Stimulated activated CD4-positive, alpha-beta T cell treated with anti-CD3 and anti-CD28 coated beads, Interleukin-2, amount 100 ng/mL, for 4 hours (primary cell): ENCODE results near the gene VEGFC.

ENCODE experiments used
- DNase-seq: peaks from one replicate; pipeline ENCODE4 v3.0.0-alpha.2; 2020; ENCODE audit warnings: low read depth

The VEGFC gene, protein sequence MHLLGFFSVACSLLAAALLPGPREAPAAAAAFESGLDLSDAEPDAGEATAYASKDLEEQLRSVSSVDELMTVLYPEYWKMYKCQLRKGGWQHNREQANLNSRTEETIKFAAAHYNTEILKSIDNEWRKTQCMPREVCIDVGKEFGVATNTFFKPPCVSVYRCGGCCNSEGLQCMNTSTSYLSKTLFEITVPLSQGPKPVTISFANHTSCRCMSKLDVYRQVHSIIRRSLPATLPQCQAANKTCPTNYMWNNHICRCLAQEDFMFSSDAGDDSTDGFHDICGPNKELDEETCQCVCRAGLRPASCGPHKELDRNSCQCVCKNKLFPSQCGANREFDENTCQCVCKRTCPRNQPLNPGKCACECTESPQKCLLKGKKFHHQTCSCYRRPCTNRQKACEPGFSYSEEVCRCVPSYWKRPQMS

DNA sequence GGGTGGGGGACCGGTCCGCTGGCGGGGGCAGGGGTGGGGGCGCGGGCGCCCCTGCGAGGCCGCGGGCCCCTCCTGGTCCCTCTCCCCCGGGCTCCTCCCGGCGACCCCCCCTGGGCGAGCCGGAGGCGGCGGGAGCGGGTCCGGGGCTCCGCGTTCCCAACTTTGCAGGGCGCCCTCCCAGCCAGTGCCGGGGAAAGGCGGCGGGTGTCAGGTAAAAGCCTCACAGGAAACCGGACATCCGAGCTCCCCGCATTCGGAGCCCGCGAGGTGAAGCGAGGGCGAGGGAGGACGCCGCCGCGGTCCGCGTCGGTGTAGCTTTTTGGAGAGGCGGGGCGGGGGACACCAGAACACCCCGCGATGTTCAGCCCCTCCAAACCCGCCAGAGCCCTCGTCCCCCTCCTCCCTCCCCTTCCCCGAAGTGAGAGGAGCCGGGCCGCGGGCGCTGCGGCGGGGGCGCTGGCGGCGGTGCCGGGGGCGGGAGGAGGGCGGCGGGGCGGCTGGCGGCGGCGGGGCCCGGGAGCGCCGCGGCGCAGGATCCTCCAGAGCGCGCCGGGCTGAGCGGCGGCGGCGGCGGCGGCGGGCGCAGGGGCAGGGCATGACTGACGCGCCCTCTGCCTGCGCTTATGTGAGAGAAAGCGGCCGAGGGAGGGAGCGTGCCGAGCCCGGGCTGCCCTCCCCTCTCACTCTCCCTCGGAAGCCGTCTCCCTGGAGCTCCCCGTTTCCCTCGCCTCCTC lies at the start of gene VEGFC:
Gene VEGFC, minus strand, starts transcription at position 597 of the 734 bp plus-strand sequence. CDS start 611 bp downstream, outside the sequence.
- no peak for DNase-seq

DNA sequence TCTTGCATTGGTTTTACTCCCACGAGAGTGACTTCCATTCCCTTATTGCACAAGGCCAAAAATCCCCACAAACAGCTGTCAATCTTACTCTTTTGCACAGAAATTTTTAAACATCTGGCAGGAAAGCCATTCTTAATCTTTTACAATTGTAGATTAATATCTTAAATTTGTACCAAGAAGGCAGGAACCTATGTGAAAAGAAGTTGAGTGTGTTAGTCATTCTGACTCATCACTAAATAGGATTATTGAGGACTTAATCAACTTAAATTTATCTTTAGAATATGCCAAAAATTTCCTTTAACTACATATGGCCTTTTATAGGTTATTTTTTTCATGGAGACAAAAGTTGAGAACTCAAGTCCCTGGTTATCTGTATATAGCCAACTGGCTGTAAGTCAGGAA lies 49.0 kb upstream of the VEGFC start:
- DNase-seq: no peak

DNA sequence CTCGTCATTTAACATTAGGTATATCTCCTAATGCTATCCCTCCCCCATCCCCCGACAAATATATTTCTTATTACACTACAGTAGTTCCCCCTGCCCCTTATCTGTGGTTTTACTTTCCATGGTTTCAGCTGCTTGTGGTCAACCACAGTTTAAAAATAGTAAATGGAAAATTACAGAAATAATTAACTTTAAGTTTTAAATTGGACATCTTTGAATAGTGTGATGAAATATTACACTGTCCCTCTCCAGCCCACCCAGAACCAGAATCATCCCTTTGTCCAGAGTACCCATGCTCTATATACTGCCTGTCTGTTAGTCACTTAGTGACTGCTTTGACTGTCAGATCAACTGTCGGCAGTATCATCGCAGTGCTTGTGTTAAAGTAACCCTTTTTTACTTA lies 47.4 kb upstream of the VEGFC start:
- no peak for DNase-seq

DNA sequence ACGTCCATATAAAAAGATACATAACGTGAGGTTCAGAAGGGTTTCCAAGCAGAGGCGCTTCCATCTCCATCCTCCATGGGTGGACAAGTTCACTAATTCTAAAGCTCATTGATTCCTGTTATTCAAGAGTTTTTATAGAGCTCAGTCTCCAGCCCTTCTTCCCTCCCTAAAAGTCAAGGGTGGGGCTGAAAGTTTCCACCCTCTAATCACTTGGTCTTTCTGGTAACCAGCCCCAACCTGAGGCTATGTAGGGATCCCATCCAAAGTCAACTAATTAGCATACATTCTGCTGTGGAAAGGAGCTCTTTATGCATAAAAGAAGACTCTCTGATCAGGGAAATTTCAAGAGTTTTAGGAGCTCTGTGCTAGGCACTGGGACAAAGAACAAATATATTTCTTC lies 46.9 kb upstream of the VEGFC start:
- no peak for DNase-seq

DNA sequence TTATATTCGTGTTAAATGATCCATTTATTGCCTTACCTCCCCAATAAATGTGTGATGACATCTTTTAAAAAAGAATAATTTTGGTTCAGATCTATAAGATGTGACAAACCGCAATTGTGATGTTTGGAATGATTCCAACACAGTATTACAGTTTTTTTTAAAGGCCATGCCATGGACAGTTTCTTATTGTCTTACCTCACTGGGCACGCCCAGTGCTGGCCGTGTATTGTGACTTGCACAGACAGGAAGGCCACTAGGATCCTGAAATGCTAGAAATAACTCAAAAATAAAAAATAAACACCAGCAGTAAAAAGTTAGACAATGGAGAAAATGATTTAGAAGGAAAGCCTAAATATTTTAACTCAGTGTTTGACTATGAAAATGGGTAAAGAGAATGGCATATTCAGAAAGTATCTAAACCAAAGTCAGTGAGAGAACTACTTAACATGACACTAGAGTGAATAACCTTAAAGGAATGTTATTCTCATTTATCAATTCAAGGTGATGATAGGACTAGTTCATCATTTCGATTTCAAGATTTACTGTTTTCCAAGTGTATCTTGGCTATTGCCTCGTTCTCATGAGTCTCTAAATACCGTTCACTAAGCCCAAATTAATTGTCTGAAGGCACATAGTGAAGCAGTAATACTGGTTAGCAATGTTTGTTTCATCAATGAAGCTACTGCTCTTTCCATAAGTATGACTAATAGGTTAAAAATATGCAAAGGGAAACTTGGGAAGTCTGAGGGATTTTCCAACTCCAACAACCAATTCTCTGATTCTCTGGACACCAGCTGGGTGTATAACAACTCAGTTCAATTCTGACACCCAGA lies 46.1 kb upstream of the VEGFC start:
- DNase-seq: no peak

DNA sequence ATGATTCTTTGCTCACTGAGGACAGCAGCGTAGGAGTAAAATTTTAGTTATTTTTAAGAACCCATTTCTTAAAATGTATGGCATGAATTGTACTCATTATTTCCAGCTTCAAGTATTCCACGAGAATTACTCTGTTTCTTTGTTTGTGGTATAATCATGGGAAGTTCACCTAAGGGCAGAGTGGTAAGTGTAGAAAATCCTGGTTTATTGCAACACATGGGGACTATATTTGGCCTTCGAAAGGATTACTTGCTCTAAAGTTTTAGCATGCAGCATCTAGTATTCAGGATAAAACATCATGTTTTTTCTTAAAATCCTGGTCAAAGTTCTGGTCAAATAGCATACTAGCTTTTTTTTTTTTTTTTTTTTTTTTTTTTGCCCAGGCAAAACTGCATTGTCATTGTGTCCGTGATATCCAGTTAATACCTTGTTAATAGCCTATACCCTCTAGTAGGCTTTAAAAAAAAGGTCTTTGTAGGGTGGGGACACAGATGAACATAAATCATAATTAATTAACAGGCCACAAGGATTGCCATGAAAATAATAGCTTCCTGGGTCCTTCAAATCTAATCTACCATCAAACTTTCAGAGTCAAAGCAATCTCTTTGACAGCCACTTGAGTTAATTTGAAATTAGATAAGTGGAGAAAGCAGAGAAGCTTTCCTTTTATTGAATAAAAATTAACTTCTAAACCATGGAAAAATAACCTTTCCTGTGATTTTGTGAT lies 44.6 kb upstream of the VEGFC start:
- no peak for DNase-seq

DNA sequence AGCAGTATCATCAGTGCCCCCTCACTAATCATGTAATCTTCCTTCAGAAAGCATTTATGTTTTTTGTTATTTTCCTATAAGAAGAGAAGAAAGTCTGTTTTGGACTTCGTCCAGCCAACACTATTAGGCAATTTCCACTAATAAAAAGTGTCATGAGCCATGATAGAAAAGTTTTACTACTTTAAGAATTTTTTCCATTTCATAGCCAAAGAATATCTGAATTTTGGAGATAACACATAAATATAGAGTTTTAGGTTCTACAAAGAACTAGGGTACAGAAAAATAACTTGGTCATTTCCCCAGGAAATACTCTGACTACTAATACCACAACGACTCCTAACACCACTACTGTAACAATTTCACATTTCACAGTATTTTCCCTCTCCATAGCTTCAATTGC lies 41.8 kb upstream of the VEGFC start:
- DNase-seq: no peak

DNA sequence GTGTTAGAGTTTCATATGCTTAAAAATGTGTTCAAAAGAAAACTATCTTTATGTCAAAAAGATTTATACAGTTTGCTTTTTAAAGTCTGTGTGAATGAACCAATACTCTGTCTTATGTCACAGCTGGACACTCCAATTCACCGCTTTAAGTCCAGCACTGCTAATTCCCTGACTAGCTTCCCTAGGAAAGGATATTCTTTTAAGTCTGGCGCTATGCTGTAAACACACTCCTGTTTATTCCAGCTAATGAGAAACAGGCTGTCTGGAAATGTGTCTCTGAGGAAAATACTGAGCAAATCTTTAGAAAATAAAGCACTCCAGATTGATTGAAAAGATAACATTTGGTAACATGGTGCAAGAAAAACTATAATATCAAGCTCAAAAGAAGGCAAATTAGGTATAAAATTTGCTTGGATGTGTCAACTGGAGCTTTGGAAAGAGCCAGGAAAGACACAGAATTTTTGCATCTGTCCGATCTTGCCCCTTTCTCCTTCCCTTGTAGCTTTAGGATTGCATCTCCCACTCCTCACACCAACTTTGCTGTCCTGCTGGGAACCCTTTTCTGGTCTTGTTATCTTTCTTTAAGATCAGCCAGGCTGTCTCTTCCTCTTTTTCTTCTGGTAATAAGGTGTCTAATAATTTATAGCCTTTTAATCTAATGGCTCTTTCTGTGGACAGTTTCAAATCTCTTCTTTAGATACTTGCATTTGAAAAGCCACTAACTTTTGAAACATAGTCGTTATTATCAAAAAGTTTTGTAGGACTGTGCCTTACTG lies 40.9 kb upstream of the VEGFC start:
- DNase-seq: no peak

DNA sequence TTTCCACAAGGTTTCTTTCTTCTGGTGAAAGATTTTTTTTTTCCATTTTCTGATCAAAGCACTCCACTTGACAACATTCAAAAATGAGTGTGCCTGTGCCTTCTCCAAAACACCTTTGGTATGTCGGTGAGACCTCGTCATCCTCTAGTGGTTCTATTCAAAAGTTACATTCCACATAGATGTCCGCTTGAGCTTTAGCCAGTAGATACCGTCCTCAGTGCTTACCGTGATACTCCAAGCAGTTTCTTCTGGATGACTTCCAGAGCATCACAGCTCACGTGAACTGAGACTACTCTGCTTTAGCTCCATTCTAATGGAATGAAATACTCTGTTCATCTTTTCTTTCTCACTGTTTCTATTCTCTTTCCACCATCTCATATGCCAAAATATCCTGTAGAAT lies 38.2 kb upstream of the VEGFC start:
- DNase-seq: no peak

DNA sequence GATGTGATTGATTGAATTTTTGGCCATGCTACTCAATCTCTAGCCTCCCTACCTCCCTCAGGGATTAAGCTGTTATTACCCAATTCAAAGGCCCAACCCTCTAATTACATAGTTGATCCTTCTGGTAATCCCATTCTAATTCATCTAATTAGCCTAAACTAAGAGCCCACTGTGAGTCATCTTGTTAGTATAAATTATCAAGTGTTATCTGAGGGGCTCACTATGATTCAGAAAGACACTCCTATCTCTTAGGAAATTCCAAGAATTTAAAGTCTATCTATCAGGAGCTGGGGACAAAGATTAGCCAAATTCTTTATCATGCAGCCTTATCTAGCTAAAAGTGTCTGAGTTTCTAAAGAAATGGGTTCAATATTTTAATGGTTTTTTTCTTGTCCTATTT lies 32.9 kb upstream of the VEGFC start:
- DNase-seq: no peak

DNA sequence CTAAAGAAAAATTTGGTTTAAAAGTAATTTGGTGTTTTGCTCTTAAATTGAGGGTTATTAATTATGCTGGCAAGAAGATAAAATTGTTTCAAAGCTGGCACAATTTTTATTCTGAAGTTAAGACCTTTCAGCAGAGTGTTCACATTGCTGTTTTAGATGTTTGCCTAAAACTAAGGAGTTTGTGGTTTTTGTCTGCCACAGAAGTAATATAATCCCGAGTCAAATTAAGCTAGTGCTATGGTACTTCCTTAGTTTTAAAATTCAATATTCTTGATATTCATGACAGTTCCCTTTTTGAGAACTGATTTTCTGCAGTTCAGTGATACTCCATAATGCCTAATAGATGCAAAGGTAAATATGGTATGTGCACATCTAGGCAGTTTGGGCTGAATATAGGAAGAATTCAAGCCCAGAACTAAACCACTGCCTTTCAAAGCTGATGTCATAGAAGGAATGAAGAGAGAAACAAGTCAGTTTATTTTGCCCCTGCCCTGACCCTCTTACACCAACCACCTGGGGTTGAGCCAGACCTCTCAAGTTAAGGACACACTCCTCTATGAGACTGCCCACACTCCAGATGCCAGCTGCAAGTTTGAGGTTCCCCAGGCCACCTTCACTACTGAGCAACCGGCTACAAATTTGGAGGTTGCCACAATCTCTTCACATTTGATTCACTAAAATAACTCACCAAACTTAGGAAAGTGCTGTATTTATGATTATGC lies 32.1 kb upstream of the VEGFC start:
- DNase-seq: no peak

DNA sequence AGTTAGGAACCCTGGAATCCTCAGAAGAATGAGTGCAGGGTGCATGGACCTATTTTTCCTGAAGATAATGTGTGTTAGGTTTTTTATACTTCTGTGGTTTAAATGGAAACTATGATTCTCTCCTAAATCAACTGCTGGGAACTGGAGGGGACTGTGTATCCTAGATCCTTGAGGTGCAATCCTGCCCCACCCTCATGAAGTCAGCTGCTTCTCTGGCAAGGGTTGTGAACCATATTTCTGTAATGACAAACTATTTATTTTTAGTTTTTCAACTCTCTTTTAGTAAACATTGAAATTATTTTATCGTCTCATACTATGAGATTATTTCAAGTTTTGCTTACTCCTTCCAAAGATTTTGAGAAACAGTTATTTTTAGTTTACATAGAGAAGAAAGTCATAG lies 25.8 kb upstream of the VEGFC start:
- no peak for DNase-seq

DNA sequence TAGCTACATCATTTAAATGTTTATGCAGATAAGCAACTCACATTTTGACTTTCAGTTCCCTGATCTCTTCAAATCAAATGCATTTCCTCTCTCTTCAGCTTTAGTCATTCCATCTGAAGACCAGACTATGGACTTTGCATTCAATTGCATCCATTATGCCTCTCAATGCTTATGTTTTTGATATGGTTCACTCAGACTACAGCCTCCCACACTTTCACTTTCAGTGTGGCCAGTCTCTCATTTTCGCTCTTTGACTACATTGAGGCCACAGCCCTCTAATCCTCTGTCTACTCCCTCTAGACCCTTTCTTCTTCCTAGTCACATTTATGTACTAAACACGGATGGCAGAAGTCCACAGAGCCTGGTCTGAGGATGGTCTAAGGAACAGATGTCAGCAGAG lies 24.5 kb upstream of the VEGFC start:
- DNase-seq: no peak

DNA sequence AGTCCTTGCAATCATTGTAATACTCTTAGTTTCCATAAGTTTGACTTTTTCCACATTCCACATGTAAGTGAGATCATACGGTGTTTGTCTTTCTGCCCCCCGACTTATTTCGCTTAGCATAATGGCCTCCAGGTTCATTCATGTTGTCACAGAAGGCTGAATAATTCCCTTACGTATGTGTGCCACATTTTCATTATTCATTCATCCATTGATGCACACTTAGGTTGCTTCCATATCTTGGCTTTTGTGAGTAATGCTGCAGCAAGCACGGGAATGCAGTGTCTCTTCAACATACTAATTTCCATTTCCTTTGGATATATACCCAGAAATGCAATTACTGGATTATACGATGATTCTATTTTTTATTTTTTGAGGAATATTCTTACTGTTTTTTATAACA lies 22.0 kb upstream of the VEGFC start:
- no peak for DNase-seq

DNA sequence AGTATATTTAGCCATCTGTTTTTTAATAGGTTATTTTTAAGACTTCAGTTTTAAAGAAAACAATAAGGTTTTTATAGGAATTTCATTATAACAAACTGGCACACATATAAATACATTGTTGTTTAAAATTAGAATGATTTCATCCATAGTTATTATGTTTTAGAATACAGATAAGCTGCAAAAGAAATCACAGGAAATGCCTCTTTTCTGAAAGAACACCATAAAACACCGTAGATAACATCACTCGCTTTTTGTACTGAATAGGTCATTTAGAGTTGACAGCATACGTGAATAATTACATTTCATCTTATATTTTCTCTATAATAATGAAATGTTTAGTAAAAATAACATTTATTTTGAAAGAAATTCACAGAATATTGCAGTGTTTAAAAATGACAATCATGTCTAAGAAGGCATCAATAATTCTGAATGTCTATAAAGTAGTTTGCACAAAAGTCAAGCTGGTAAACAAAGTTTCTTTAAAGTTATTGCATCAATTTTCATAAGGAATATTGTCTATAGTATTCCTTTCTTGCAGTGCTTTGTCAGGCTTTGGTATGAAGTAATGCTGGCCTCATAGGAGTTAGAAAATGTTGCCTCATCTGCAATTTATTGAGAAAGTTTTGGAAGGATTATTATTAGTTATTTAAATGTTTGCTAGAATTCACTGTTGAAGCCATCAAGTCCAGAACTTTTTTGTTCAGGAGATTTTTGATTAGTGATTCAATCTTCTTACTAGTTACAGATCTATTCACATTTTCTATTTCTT lies 17.9 kb upstream of the VEGFC start:
- DNase-seq: no peak

DNA sequence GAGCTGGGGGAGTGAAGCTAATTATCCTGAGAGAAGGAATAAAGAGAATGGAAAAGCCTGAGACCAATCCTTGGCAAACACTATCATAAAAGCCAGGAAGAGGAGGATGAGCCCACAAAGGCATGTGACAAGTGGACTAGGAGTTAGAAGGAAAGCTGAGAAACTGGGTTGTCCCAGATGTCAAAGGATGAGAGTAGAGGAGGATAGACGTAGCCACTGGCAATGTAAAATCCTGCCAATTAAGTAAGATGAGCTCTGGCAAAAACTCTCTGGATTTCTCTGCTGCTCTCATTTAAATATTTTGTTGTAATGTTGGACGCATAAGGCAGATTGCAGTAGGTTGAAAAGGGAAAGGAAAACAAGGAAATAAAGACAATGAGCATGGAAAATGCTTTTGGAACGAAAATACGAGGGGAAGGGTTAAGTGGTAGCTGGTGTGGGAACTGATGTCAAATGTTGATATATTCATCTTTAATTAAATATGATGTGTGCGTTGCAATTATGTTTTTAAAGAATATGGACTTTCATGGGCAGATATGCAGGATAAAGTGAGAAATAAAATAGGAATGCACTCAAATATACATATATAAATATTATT lies 14.2 kb upstream of the VEGFC start:
- no peak for DNase-seq

DNA sequence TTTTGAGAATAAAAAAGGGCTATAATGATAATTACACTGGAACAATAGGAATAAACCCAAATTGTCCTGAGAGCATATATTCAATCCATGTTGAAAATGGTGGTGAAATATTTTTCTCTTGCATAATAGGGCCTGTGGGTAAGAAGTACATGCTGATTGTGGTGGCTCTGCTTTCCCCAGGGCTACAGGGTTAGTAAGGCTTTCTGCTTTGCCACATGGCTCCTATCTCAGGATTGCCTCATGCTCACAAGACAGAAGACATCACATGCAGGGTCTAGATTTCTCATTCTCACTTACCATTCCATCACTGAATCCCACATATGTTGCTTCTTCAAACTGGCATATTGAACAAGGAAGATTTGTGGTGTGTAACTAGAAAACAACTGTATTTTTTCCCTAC lies 12.4 kb upstream of the VEGFC start:
- DNase-seq: no peak

DNA sequence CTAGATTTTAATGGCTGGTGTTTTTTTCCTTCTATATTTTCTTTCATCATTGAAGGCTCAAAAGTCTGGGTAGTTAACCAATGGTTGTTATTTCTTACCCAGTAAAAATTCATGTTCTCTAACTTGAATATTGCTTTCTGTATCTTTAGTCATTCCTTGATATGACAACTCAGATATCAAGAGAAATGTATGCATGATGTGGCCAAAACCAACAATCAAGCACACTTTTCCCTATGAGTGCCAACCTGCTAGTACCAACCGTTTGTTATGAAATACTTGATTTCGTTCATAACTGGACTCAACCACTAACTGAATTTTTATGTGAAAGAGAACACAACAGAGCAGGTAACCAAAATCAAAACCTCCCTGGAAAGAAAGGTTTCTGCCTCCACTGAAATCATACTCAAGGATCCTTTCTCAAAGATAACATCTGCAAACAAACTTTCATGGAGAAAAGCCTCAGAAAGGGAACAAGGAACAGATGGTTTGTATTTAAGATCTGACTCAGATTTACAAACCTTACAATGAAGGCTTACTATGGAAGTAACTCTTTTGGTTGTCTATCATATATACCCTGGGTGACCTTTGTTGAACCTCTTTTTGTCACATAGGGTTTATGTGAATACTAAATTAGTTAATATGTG lies 8.3 kb upstream of the VEGFC start:
- no peak for DNase-seq

DNA sequence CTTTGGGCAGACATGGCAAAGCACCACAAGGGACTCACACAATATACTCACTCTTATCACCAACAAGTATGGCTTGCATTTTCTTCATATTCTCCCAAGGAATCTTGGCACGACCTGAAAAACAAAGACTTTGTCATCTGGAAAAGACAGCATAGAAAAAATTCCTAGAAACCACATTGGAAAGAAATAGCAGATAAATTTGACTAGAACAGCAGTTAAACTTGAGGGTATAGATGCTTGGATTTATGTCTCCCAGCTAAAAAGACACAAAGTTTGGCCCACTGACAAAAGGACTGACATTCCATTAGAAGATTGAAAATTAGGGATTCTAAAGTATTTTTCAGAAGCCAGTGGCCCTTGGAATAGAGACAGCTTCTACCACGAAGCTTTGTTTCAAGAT lies 6.9 kb upstream of the VEGFC start:
- no peak for DNase-seq
